ENCODE measurements around the gene ADCY4.

DNA sequence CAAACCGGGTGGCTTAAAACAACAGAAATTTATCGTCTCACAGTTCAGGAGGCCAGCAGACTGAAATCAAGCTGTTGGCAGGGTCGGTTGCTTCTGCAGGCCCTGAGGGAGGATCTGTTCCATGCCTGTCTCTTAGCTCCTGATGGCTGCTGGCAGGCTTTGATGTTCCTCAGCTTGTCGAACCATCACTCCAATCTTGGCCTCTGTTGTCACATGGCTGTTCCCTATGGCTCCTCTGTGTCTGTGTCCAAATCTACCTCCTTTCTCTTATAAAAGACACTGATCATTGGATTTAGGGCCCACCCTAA, 47.1 kb upstream of the ADCY4 start:
- TF ChIP-seq, protein P1, sequence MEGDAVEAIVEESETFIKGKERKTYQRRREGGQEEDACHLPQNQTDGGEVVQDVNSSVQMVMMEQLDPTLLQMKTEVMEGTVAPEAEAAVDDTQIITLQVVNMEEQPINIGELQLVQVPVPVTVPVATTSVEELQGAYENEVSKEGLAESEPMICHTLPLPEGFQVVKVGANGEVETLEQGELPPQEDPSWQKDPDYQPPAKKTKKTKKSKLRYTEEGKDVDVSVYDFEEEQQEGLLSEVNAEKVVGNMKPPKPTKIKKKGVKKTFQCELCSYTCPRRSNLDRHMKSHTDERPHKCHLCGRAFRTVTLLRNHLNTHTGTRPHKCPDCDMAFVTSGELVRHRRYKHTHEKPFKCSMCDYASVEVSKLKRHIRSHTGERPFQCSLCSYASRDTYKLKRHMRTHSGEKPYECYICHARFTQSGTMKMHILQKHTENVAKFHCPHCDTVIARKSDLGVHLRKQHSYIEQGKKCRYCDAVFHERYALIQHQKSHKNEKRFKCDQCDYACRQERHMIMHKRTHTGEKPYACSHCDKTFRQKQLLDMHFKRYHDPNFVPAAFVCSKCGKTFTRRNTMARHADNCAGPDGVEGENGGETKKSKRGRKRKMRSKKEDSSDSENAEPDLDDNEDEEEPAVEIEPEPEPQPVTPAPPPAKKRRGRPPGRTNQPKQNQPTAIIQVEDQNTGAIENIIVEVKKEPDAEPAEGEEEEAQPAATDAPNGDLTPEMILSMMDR (IDR thresholded peaks at IDR 0.05), result no peak
- TF ChIP-seq POLR2A (IDR thresholded peaks at IDR 0.05), result no peak

Measured in testis (tissue), 2 donors.